ENCODE results near the gene PCDHGA6. TPM values are rescaled to one million over a fixed set of nuclear protein-coding genes. Genes with fewer than 3 reads are reported as not detected.
A peak's percentile ranks its signal among the peaks of the same experiment; 100 is the strongest.

The PCDHGA6 gene
- total RNA-seq, 2 experiments from 2014 or later = 0.11 TPM; not detected in 1

GRCh38 chr5:141342773-141343172 lies 30.9 kb upstream of the PCDHGA6 start:
- Mint-ChIP-seq H3K27me3 (peaks cover 87% of the 10 kb centered on the region), H3K4me1 (ENCODE audit: low read depth) (no peaks in the 10 kb centered on the region), H3K4me3 (no peak overlapping the region), H3K27ac (no peak overlapping the region), H3K9me3 (peaks cover 18% of the 10 kb centered on the region), H3K36me3 (ENCODE audit: low read depth) (peaks cover 45% of the 10 kb centered on the region)
- CTCF ChIA-PET = interaction anchor here (1.0 to 1.7 kb wide), 2 partner anchors 23 to 215 kb away, joined by 3 to 6 read pairs; partner anchors contain the start of gene TAF7
- intact Hi-C loops (cut with DNase I, micrococcal nuclease) = no loop called here
- TF ChIP-seq CTCF (IDR thresholded peaks at IDR 0.05) = no peak
- peaks cover 58 to 62% of the 10 kb centered on the region in 2 experiments for H3K27me3 ChIP-seq (ENCODE audit: control insufficient read depth in 1 of 2, insufficient read depth in 2 of 2, low read length in 2 of 2)
- no peak overlapping the region for H3K4me3 ChIP-seq (ENCODE audit: low read length)
- H3K36me3 ChIP-seq (ENCODE audit: insufficient read depth, low read length) = no peaks in the 10 kb centered on the region
- no peak overlapping the region for H3K27ac ChIP-seq (ENCODE audit: low read depth in 1 of 2, low read length in 2 of 2)
- peaks cover 46 to 58% of the 10 kb centered on the region in 2 experiments for H3K9me3 ChIP-seq (ENCODE audit: control insufficient read depth in 1 of 2, insufficient read depth in 1 of 2, low read length in 2 of 2)
- POLR2A ChIA-PET = no interaction called here
- no peak for ATAC-seq (ENCODE audit: poor library complexity)
- DNase-seq = no peak
- no peaks in the 10 kb centered on the region for H3K4me1 ChIP-seq (ENCODE audit: insufficient read depth, low read length)

GRCh38 chr5:141343242-141343952 lies 30.3 kb upstream of the PCDHGA6 start, which contains the start of gene PCDHGA3:
Gene PCDHGA3, plus strand, starts transcription at chr5:141343829. Its CDS starts 205 bp downstream, at chr5:141344034.
- Mint-ChIP-seq H3K4me1 (ENCODE audit: low read depth) (no peaks in the 10 kb centered on the region), H3K9me3 (peaks cover 18% of the 10 kb centered on the region), H3K27me3 (peaks cover 87% of the 10 kb centered on the region), H3K36me3 (ENCODE audit: low read depth) (peaks cover 41% of the 10 kb centered on the region), H3K4me3 (peak within 1 kb of the TSS; percentile 27), H3K27ac (no peak within 1 kb of the TSS)
- Histone ChIP-seq H3K4me3 (ENCODE audit: low read length) (peak within 1 kb of the TSS; percentile 9), H3K27ac (ENCODE audit: low read depth in 1 of 2, low read length in 2 of 2) (no peak within 1 kb of the TSS), H3K9me3 (ENCODE audit: control insufficient read depth in 1 of 2, insufficient read depth in 1 of 2, low read length in 2 of 2) (peaks cover 40 to 58% of the 10 kb centered on the region in 2 experiments), H3K36me3 (ENCODE audit: insufficient read depth, low read length) (no peaks in the 10 kb centered on the region), H3K27me3 (ENCODE audit: control insufficient read depth in 1 of 2, insufficient read depth in 2 of 2, low read length in 2 of 2) (peaks cover 61 to 62% of the 10 kb centered on the region in 2 experiments), H3K4me1 (ENCODE audit: insufficient read depth, low read length) (no peaks in the 10 kb centered on the region)
- ATAC-seq (ENCODE audit: poor library complexity) = no peak
- TF ChIP-seq CTCF (IDR thresholded peaks at IDR 0.05) = no peak
- DNase-seq = peak in 4 of 14 experiments; percentile 11 to 34 (median 24)
- intact Hi-C loops (cut with DNase I, micrococcal nuclease) = no loop called here
- CTCF ChIA-PET = interaction anchor here (1.0 to 1.7 kb wide), 3 partner anchors 24 to 220 kb away, joined by 3 to 6 read pairs (median 4); partner anchors contain the start of gene TAF7
- POLR2A ChIA-PET = interaction anchor here (1.1 kb wide), 1 partner anchor 23 kb away, joined by 5 read pairs; the partner anchor contains the start of gene TAF7

GRCh38 chr5:141343953-141344463 lies 29.7 kb upstream of the PCDHGA6 start:
- no peak overlapping the region for H3K27ac Mint-ChIP-seq
- Histone ChIP-seq H3K4me3 (ENCODE audit: low read length) (peak overlapping the region; percentile 9), H3K9me3 (ENCODE audit: control insufficient read depth in 1 of 2, insufficient read depth in 1 of 2, low read length in 2 of 2) (peaks cover 34 to 53% of the 10 kb centered on the region in 2 experiments), H3K4me1 (ENCODE audit: insufficient read depth, low read length) (no peaks in the 10 kb centered on the region), H3K27me3 (ENCODE audit: control insufficient read depth in 1 of 2, insufficient read depth in 2 of 2, low read length in 2 of 2) (peaks cover 59 to 61% of the 10 kb centered on the region in 2 experiments), H3K27ac (ENCODE audit: low read depth in 1 of 2, low read length in 2 of 2) (no peak overlapping the region), H3K36me3 (ENCODE audit: insufficient read depth, low read length) (no peaks in the 10 kb centered on the region)
- ATAC-seq (ENCODE audit: poor library complexity) = no peak
- H3K4me1 Mint-ChIP-seq (ENCODE audit: low read depth) = no peaks in the 10 kb centered on the region
- DNase-seq = no peak
- peaks cover 41% of the 10 kb centered on the region for H3K36me3 Mint-ChIP-seq (ENCODE audit: low read depth)
- TF ChIP-seq CTCF (IDR thresholded peaks at IDR 0.05) = no peak
- ChIA-PET CTCF (interaction anchor here (1.5 kb wide), 1 partner anchor 220 kb away, joined by 4 read pairs; no protein-coding TSS in a partner anchor), POLR2A (interaction anchor here (1.1 kb wide), 1 partner anchor 24 kb away, joined by 5 read pairs; the partner anchor contains the start of gene TAF7)
- peak overlapping the region; percentile 27 for H3K4me3 Mint-ChIP-seq
- H3K9me3 Mint-ChIP-seq = peaks cover 18% of the 10 kb centered on the region
- intact Hi-C loops (cut with DNase I, micrococcal nuclease) = no loop called here
- peaks cover 87% of the 10 kb centered on the region for H3K27me3 Mint-ChIP-seq
